Heart right ventricle (tissue), 16 donors: ENCODE results near the gene CUEDC2. TPM values are rescaled to one million over a fixed set of nuclear protein-coding genes. Genes with fewer than 3 reads are reported as not detected.
A peak's percentile ranks its signal among the peaks of the same experiment; 100 is the strongest.

Experiments
- ATAC-seq, 8 donors: fragments of 200-7000 bp; cut with Tn5 transposase; one replicate each; pipeline ENCODE4 v1.9.1; 2020; ENCODE audit warnings: mild to moderate bottlenecking in 8 of 8, moderate library complexity in 8 of 8, moderate number of reproducible peaks in 1 of 8
- DNase-seq, 2 donors: peaks; one replicate each; pipeline ENCODE4 v3.0.0-alpha.2; 2020
- H3K27ac ChIP-seq, 10 donors: fragments of 200-600 bp; sonication (generic) in 2 of 10; one replicate each; pipeline versions ENCODE4 v1.5.0 to v1.8.0; 2020 to 2022; ENCODE audit warnings: mild to moderate bottlenecking in 3 of 10
- H3K27me3 ChIP-seq, 7 donors: fragments of 200-600 bp; one replicate each; pipeline ENCODE4 v1.8.0; 2021 to 2022; ENCODE audit warnings: mild to moderate bottlenecking in 2 of 7
- H3K36me3 ChIP-seq, 9 donors: fragments of 200-600 bp; sonication (generic) in 1 of 9; one replicate each; pipeline versions ENCODE4 v1.5.0 to v1.8.0; 2020 to 2022; ENCODE audit warnings: mild to moderate bottlenecking in 2 of 9
- H3K4me1 ChIP-seq, 9 donors: fragments of 200-600 bp; sonication (generic) in 1 of 9; one replicate each; pipeline versions ENCODE4 v1.5.0 to v1.8.0; 2020 to 2022; ENCODE audit warnings: mild to moderate bottlenecking in 4 of 9
- H3K4me3 ChIP-seq, 10 donors: fragments of 200-600 bp; sonication (generic) in 2 of 10; one replicate each; pipeline versions ENCODE4 v1.5.0 to v1.8.0; 2020 to 2022; ENCODE audit warnings: mild to moderate bottlenecking in 7 of 10, moderate library complexity in 2 of 10
- H3K9me3 ChIP-seq, 11 donors: fragments of 200-600 bp in 10 of 11; sonication (generic) in 2 of 11; one replicate each; pipeline versions ENCODE4 v1.5.0 to v1.8.0; 2013 to 2022; ENCODE audit warnings: mild to moderate bottlenecking in 2 of 11, control low read depth in 1 of 11, moderate library complexity in 1 of 11
- CTCF ChIP-seq, 9 donors: fragments of 200-600 bp; sonication (generic) in 2 of 9; IDR thresholded peaks; one replicate each; pipeline versions ENCODE4 v1.5.0 to v1.8.0; 2021 to 2022; ENCODE audit warnings: antibody characterized with exemption in 9 of 9, mild to moderate bottlenecking in 5 of 9, moderate library complexity in 1 of 9
- WGBS, 2 donors: extraction: QIAGEN DNeasy Blood & Tissue Kit; methylation state at CpG; one replicate each; pipeline ENCODE4 v1.1.7; 2013; ENCODE audit warnings: inconsistent platforms in 1 of 2; 5-methylcytosine and 5-hydroxymethylcytosine counted together
- intact Hi-C, 10 donors: fragments of 100-400 bp; cut with DNase I; formaldehyde crosslinking; loops; one replicate each; pipeline versions ENCODE4 v1.11.1 to v1.14.2; 2022
- polyA plus RNA-seq, 2 donors: library from polyadenylated mRNA; stranded (reverse); fragments of 200-250 nt; gene quantifications; one replicate each; pipeline ENCODE4 v1.2.3, GENCODE V29; 2013
- total RNA-seq, 10 donors: library from RNA; stranded (reverse); fragmentation: NEBNext Ultra II Directional in 3 of 10; extraction: Animal tissue kit (Norgen Biotek cat#: 25700) in 3 of 10; gene quantifications; one replicate each; pipeline versions ENCODE4 v1.2.1 to v1.2.4, GENCODE V29; 2021 to 2023
- donor health status: Arrhythmogenic right ventricular cardiomyopathy.
- donor health status: ischemic (EF 13 %, LVEDD 7.1; RV severe dilation, severe dysfunction).
- donor health status: healthy with polysubstance abuse.
- donor health status: DM: no; HTN: yes; CAD: no.
- donor health status: DM: no; HTN: no; CAD: no.
- donor health status: ischemic (EF 25% LVEDD 6.9; RV normal size, moderate dysfunction).
- donor health status: ischemic (EF 25% LVEDD 5.7; RV mildly dilated, moderate dysfunction).
- donor health status: healthy.
- donor health status: DM: yes; HTN: yes; CAD: no.
- donor health status: Ischemic cardiomyopathy.
- donor health status: ischemic (EF 35%, LVEDD 5.7; RV mildly dilated, moderate dysfunction).
- donor health status: nonischemic (EF 11% LVEDD 7.7; RV severe dilation, severe dysfunction).
- donor health status: DM: yes; HTN: yes; CAD: no.
- donor health status: PGD.
- donor health status: ischemic (EF 29% LVEDD 5.4; RV normal size, mild dysfunction).
- donor health status: nonischemic (EF 23%, LVEDD 6.1; RV moderate dilation, normal function).

Gene CUEDC2
- total and polyA plus RNA-seq, 12 donors = 60.0 to 84.3 (median 79.1) TPM

- Histone ChIP-seq H3K9me3 (no peaks in the 10 kb centered on the region), H3K36me3 (peaks cover 0 to 6% (median 0%) of the 10 kb centered on the region in 9 donors), H3K4me3 (peak overlapping the region; percentile 74 to 88 (median 82)), H3K27me3 (no peaks in the 10 kb centered on the region), H3K27ac (peak overlapping the region in 9 of 10 donors; percentile 73 to 90 (median 85)), H3K4me1 (peaks cover 2 to 57% (median 17%) of the 10 kb centered on the region in 9 donors)
- WGBS, 2 donors = 0 to 1% methylated on average over 89 to 104 of the region's 104 CpGs
- intact Hi-C loops = loop anchor here in 1 of 10 donors (10.0 kb wide), 1 partner anchor 56 kb away; the partner anchor contains the start of gene NFKB2
- ATAC-seq (peak; percentile 86 to 96 (median 92)), DNase-seq (peak; percentile 78 to 87)
- TF ChIP-seq CTCF (IDR thresholded peaks at IDR 0.05) = peak in 2 of 9 donors; percentile 12 to 20
Measured at GRCh38 chr10:102450374-102451104, 18.2 kb upstream of the CUEDC2 start.

GRCh38 chr10:102450124-102450373, 17.7 kb upstream of the CUEDC2 start:
- Histone ChIP-seq H3K36me3 (peaks cover 0 to 1% (median 0%) of the 10 kb centered on the region in 9 donors), H3K9me3 (no peaks in the 10 kb centered on the region), H3K27me3 (no peaks in the 10 kb centered on the region), H3K4me1 (peaks cover 2 to 52% (median 17%) of the 10 kb centered on the region in 9 donors), H3K4me3 (peak overlapping the region; percentile 74 to 88 (median 82)), H3K27ac (peak overlapping the region in 9 of 10 donors; percentile 73 to 90 (median 85))
- no peak for TF ChIP-seq CTCF (IDR thresholded peaks at IDR 0.05)
- DNase-seq = no peak
- intact Hi-C loops = loop anchor here in 1 of 10 donors (10.0 kb wide), 1 partner anchor 55 kb away; the partner anchor contains the start of gene NFKB2
- 0 to 1% methylated on average over 11 of the region's 11 CpGs for WGBS, 2 donors
- peak in 2 of 8 donors; percentile 2 to 9 for ATAC-seq

GRCh38 chr10:102449321-102450123, 17.1 kb upstream of the CUEDC2 start:
- ATAC-seq (peak; percentile 29 to 64 (median 52)), DNase-seq (peak; percentile 50 to 52)
- no peak for TF ChIP-seq CTCF (IDR thresholded peaks at IDR 0.05)
- Histone ChIP-seq H3K4me3 (peak overlapping the region; percentile 74 to 88 (median 82)), H3K27me3 (no peaks in the 10 kb centered on the region), H3K4me1 (peaks cover 2 to 47% (median 17%) of the 10 kb centered on the region in 9 donors), H3K36me3 (no peaks in the 10 kb centered on the region), H3K9me3 (no peaks in the 10 kb centered on the region), H3K27ac (peak overlapping the region in 9 of 10 donors; percentile 73 to 90 (median 85))
- intact Hi-C loops = loop anchor here in 1 of 10 donors (10.0 kb wide), 1 partner anchor 55 kb away; the partner anchor contains the start of gene NFKB2
- 10 to 12% methylated on average over 28 to 30 of the region's 30 CpGs for WGBS, 2 donors

- ATAC-seq = no peak
- intact Hi-C loops = no loop called here
Measured at GRCh38 chr10:102444851-102445250, 12.5 kb upstream of the CUEDC2 start.

More at GRCh38 chr10:102444851-102445250, 12.5 kb upstream of the CUEDC2 start:
- DNase-seq = no peak
- Histone ChIP-seq H3K36me3 (no peaks in the 10 kb centered on the region), H3K4me3 (no peak overlapping the region), H3K27ac (no peak overlapping the region), H3K9me3 (no peaks in the 10 kb centered on the region), H3K4me1 (peaks cover 0 to 7% (median 4%) of the 10 kb centered on the region in 9 donors), H3K27me3 (no peaks in the 10 kb centered on the region)
- TF ChIP-seq CTCF (IDR thresholded peaks at IDR 0.05) = no peak
- 72 to 73% methylated on average over 2 of the region's 2 CpGs for WGBS, 2 donors
